ENCODE measurements around the gene KIF1B. TPM values are rescaled to one million over a fixed set of nuclear protein-coding genes. Genes with fewer than 3 reads are reported as not detected.
A peak's percentile ranks its signal among the peaks of the same experiment; 100 is the strongest.
"Not testable (repeated sequence)": the region's sequence is repeated elsewhere in the genome, so short reads cannot be mapped to it uniquely, and the experiment has no call there.

Gene KIF1B
- total and polyA plus RNA-seq, 7 donors = 4.8 to 78.4 (median 46.4) TPM

DNA sequence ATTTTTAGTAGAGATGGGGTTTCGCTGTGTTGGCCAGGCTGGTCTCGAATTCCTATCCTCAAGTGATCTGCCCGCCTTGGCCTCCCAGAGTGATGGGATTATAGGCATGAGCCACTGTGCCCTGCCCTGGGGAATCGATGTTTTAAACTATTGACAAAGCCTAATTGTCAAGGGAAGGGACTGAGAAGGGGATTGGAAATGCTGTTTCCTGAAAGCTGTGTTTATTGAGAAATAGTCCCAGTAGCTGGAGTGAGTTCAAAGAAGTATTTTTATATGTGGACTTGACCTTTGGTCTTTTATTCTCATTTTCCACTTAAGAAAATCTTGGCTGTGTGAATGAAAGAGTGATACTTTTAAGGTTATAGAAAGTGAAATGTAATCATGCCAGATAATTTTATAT, 47.5 kb downstream of the KIF1B start:
- WGBS, 2 donors = 19 to 67% methylated on average over 4 of the region's 4 CpGs
- H3K9me3 ChIP-seq = no peaks in the 10 kb centered on the region
- intact Hi-C loops (cut with DNase I) = no loop called here
- H3K4me1 ChIP-seq = peaks cover 0 to 29% (median 25%) of the 10 kb centered on the region in 4 donors
- DNase-seq = no peak
- no peak overlapping the region for H3K4me3 ChIP-seq
- no peaks in the 10 kb centered on the region for H3K27me3 ChIP-seq
- TF ChIP-seq POLR2AphosphoS5 (IDR thresholded peaks at IDR 0.05) (no peak), EP300 (IDR thresholded peaks at IDR 0.05) (no peak), POLR2A (IDR thresholded peaks at IDR 0.05) (no peak)
- TF ChIP-seq, protein P1, sequence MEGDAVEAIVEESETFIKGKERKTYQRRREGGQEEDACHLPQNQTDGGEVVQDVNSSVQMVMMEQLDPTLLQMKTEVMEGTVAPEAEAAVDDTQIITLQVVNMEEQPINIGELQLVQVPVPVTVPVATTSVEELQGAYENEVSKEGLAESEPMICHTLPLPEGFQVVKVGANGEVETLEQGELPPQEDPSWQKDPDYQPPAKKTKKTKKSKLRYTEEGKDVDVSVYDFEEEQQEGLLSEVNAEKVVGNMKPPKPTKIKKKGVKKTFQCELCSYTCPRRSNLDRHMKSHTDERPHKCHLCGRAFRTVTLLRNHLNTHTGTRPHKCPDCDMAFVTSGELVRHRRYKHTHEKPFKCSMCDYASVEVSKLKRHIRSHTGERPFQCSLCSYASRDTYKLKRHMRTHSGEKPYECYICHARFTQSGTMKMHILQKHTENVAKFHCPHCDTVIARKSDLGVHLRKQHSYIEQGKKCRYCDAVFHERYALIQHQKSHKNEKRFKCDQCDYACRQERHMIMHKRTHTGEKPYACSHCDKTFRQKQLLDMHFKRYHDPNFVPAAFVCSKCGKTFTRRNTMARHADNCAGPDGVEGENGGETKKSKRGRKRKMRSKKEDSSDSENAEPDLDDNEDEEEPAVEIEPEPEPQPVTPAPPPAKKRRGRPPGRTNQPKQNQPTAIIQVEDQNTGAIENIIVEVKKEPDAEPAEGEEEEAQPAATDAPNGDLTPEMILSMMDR (IDR thresholded peaks at IDR 0.05) = no peak
- H3K36me3 ChIP-seq = peaks cover 0 to 50% (median 0%) of the 10 kb centered on the region in 4 donors
- peak overlapping the region in 1 of 4 donors; percentile 6 for H3K27ac ChIP-seq

DNA sequence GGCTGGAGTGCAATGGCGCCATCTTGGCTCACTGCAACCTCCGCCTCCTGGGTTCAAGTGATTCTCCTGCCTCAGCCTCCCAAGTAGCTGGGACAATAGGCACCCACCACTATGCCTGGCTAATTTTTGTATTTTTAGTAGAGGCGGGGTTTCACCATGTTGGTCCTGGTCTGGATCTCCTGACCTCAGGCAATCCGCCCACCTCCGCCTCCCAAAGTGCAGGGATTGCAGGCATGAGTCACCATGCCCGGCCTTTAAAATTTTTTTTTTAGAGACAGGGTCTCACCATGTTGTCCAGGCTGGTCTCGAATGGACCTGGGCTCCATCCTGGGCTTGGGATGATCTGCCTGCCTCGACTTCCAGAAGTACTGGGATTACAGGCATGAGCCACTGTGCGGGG, 49.2 kb downstream of the KIF1B start:
- H3K27ac ChIP-seq; H3K27me3 ChIP-seq; DNase-seq; H3K9me3 ChIP-seq; H3K4me3 ChIP-seq; intact Hi-C loops (cut with DNase I): not testable (repeated sequence)
- H3K4me1 ChIP-seq = peaks cover 0 to 15% (median 11%) of the 10 kb centered on the region in 4 donors
- peaks cover 0 to 67% (median 1%) of the 10 kb centered on the region in 4 donors for H3K36me3 ChIP-seq
- 90 to 97% methylated on average over 9 of the region's 9 CpGs for WGBS, 2 donors

DNA sequence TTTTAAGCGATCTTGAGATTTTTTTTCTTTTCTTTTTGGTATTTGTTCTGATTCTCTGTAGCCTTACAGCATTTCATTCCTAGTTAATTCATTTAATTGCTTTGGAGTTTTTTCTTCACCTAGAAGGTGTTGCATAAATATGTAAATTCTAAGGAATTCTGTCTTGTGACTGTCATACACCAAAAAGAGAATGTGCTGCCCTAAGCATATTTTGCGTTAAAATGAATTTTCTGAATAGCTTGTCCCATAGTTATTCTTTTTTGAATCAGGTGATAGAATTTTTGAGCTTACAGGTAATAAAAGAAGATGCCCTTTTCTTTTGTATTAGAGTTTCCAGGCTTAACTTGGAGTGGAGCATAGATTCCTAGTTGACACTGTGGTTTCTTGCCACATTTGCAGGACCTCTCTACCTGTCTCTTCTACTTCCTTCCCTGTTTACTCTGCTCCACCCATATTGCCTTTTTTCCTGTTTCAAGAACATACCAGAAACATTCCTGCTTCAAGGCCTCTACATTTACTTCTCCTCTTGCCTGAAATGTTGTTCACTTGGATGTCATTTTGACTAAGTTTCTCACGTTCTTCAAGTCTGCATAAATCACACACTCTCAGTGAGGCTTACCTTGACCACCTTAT, 53.2 kb downstream of the KIF1B start:
- WGBS, 2 donors = 66 to 81% methylated on average over 3 of the region's 3 CpGs
- DNase-seq = no peak
- intact Hi-C loops (cut with DNase I) = no loop called here
- Histone ChIP-seq H3K27me3 (no peaks in the 10 kb centered on the region), H3K9me3 (no peaks in the 10 kb centered on the region), H3K27ac (no peak overlapping the region), H3K4me1 (peaks cover 0 to 8% (median 3%) of the 10 kb centered on the region in 4 donors), H3K36me3 (peaks cover 0 to 68% (median 9%) of the 10 kb centered on the region in 4 donors), H3K4me3 (no peak overlapping the region)
- TF ChIP-seq POLR2A (IDR thresholded peaks at IDR 0.05) = no peak
- TF ChIP-seq, protein P1 (IDR thresholded peaks at IDR 0.05) = no peak
- TF ChIP-seq POLR2AphosphoS5 (IDR thresholded peaks at IDR 0.05) = no peak
- no peak for TF ChIP-seq EP300 (IDR thresholded peaks at IDR 0.05)

DNA sequence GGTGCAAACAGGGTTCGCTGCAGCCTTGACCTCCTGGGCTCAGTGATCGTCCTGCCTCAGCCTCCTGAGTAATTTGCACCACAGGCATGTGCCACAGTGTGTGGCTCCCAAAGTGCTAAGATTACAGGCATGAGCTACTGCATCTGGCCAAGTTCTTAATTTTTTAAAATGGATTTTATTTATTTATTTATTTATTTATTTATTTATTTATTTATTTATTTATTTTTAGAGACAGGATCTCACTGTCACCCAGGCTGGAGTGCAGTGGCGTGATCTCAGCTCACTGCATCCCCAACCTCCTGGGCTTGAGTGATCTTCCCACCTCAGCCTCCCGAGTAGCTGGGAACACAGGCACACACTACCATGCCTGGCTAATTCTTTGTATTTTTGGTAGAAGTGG, 54.7 kb downstream of the KIF1B start:
- TF ChIP-seq EP300 (IDR thresholded peaks at IDR 0.05) (no peak), POLR2A (IDR thresholded peaks at IDR 0.05) (no peak), POLR2AphosphoS5 (IDR thresholded peaks at IDR 0.05) (no peak)
- TF ChIP-seq, protein P1 (IDR thresholded peaks at IDR 0.05) = no peak
- Histone ChIP-seq H3K27ac (no peak overlapping the region), H3K4me3 (no peak overlapping the region), H3K36me3 (peaks cover 6 to 63% (median 9%) of the 10 kb centered on the region in 4 donors), H3K4me1 (peaks cover 0 to 6% (median 2%) of the 10 kb centered on the region in 4 donors), H3K27me3 (no peaks in the 10 kb centered on the region), H3K9me3 (no peaks in the 10 kb centered on the region)
- 96 to 98% methylated on average over 4 of the region's 4 CpGs for WGBS, 2 donors
- intact Hi-C loops (cut with DNase I) = no loop called here
- no peak for DNase-seq

DNA sequence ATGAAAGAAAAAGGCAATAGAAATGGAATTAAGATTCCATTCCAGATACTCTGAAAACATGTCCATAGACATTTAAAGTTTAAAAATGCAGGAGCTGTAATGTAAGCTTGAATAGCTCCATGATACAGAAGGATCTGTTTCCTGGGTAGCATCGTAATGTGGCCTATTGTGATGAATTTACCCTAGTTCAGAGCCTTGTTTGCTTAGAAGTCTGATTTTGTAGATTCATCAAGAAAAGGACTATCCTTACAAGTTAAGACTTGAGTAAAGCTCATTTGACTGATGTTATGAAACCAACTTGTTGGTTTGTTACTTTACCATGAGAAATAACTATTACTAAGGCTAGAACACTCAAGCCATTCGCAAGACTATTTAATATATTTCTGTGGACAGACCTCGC, 55.5 kb downstream of the KIF1B start:
- Histone ChIP-seq H3K27ac (no peak overlapping the region), H3K36me3 (peaks cover 6 to 56% (median 9%) of the 10 kb centered on the region in 4 donors), H3K4me1 (peaks cover 0 to 6% (median 2%) of the 10 kb centered on the region in 4 donors), H3K27me3 (no peaks in the 10 kb centered on the region), H3K9me3 (no peaks in the 10 kb centered on the region), H3K4me3 (no peak overlapping the region)
- no peak for TF ChIP-seq EP300 (IDR thresholded peaks at IDR 0.05)
- 98% methylated on average over 3 of the region's 3 CpGs for WGBS, 2 donors
- intact Hi-C loops (cut with DNase I) = no loop called here
- DNase-seq = no peak

DNA sequence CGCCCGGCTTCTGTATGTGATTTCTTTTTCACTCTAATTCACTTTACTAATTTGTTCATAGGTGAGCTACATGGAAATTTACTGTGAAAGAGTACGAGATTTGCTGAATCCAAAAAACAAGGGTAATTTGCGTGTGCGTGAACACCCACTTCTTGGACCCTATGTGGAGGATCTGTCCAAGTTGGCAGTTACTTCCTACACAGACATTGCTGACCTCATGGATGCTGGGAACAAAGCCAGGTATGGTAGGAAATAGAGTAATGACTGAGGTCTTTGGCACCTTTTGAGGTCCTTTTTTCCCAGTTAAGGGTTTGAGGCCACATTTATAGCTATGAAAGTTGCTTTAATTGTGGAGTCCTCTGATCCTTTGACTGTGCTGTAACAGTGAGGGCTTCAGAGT, 56.9 kb downstream of the KIF1B start:
- no peaks in the 10 kb centered on the region for H3K9me3 ChIP-seq
- peaks cover 0 to 6% (median 2%) of the 10 kb centered on the region in 4 donors for H3K4me1 ChIP-seq
- intact Hi-C loops (cut with DNase I) = no loop called here
- TF ChIP-seq POLR2A (IDR thresholded peaks at IDR 0.05) (no peak), EP300 (IDR thresholded peaks at IDR 0.05) (no peak), POLR2AphosphoS5 (IDR thresholded peaks at IDR 0.05) (no peak)
- TF ChIP-seq, protein P1 (IDR thresholded peaks at IDR 0.05) = no peak
- 95 to 98% methylated on average over 5 of the region's 5 CpGs for WGBS, 2 donors
- H3K36me3 ChIP-seq = peaks cover 6 to 59% (median 9%) of the 10 kb centered on the region in 4 donors
- no peak for DNase-seq
- no peaks in the 10 kb centered on the region for H3K27me3 ChIP-seq
- H3K4me3 ChIP-seq = no peak overlapping the region
- H3K27ac ChIP-seq = no peak overlapping the region

Measured in sigmoid colon (tissue), 7 donors.